HG02884 (cell line): ENCODE results near the gene ANAPC7.
"Not testable (repeated sequence)": the region's sequence is repeated elsewhere in the genome, so short reads cannot be mapped to it uniquely, and the experiment has no call there.

Source experiments
- ATAC-seq: cut with Tn5 transposase; IDR thresholded peaks from one replicate; pipeline ENCODE4 v1.9.1; 2021; ENCODE audit warnings: mild to moderate bottlenecking, moderate library complexity; ENCODE audit not compliant: unreplicated experiment

The ANAPC7 gene

DNA sequence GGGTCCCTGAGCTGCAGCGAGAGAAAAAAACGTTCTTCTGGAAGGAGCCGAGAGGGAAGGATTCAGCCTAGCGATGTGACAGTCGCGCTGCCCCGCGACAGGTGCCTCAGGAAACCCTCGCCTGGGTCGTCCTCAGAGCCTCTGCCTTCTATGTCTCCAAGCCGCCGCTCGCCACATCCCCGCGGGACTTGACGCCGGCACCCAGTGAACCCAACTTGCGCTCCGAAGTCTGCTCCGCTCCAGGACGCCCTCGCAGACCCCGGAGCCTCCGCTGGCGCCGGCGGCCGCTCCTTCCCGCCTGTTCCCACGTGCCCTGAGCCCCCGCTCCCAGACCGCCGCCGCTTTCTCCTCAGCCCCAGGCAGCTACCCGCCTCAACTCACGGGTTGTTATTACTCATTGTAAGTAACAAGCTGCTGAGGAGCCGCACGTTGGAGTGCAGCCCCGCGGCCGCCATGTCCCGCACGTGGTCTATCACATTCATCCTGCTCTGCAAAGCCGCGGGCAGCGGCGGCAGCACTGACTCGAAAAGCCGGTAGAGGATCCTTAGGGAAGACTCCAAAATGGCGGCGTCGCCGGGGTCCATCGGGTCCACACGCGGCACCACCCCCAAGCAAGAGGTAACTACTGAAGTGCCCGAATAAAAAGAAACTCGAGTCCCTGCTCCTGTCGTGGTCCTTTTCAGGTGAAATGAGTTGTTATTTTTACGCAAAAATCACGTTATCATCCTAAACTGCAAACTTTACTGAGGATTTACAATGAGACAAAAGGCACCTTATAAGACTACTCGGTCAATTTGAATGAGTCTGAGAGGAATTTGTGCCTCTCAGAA lies at the start of gene ANAPC7:
Gene ANAPC7, minus strand, starts transcription at position 563 of the 830 bp plus-strand sequence. Its CDS starts 81 bp downstream, at position 482.
- no peak for ATAC-seq

GRCh38 chr12:110451263-110451662 lies 47.8 kb upstream of the ANAPC7 start:
- no peak for ATAC-seq

- peak; percentile 87 for ATAC-seq
Observed at GRCh38 chr12:110449799-110450497, 46.4 kb upstream of the ANAPC7 start, which contains the start of gene ARPC3. TSS of gene ARPC3 (minus strand) at chr12:110450337. CDS start at chr12:110450260, 77 bp downstream.

- ATAC-seq, result no peak
Observed at GRCh38 chr12:110444455-110444854, 40.9 kb upstream of the ANAPC7 start.

DNA sequence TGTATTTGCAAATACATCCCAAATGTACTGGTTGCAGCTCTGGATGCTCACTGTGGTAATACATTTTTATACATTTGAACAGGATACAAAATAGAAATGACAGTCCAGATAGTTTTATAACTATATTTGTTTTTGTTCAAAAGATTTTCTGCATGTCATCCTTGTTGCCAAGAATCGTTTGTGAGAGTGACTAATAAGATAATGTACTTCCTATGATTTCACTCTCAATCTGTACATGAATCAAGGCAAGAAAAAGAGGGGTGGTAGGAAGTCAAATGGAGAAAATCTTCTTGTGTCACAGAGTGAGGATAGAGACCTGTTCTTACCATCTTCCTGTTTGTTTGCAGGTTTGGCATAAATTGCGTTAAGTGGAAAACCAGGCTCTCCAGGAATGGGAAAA lies 32.7 kb upstream of the ANAPC7 start:
- no peak for ATAC-seq

- ATAC-seq, result no peak
Observed at GRCh38 chr12:110431957-110432587, 28.6 kb upstream of the ANAPC7 start.

DNA sequence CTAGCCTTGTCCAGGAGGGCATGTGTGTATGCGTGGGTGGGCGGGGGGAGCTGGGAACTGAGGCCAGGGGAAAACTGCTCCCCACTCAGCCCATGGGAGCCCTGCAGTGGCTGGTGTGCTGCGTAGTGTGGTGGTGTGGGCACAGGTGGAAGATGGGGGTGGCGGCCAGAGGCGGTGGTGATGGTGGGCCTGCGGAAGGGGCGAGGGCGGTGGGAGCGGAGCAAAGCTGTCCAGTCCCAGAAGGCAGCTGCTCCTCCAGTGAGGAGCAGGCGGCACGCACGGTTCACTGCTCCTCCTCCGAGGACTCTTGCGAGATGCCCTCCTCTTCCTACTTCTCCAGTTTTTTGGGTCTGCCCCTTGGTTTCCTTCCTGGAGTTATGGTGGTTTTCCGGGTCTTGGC lies 26.2 kb upstream of the ANAPC7 start:
- not testable (repeated sequence) for ATAC-seq

- ATAC-seq, result no peak
Observed at GRCh38 chr12:110426406-110426805, 22.9 kb upstream of the ANAPC7 start.

- ATAC-seq, result no peak
Observed at GRCh38 chr12:110424237-110424636, 20.7 kb upstream of the ANAPC7 start.

DNA sequence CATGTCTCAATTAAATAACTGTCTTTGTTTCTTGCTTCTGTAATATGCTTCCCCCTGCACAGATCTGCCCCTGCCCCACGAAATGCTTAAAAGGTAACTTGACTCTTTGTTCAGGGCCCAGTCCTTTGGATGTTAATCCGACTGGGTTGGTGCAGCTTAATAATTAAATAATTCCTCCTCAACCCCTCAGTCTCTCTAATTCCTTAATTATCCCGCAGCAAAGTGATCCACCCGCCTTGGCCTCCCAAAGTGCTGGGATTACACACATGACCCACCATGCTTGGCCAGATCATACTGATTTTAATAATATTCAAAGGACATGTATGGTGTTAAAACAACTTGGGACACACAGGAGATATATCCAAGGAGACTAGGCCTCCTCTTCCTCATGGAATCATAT lies 18.2 kb upstream of the ANAPC7 start:
- no peak for ATAC-seq

DNA sequence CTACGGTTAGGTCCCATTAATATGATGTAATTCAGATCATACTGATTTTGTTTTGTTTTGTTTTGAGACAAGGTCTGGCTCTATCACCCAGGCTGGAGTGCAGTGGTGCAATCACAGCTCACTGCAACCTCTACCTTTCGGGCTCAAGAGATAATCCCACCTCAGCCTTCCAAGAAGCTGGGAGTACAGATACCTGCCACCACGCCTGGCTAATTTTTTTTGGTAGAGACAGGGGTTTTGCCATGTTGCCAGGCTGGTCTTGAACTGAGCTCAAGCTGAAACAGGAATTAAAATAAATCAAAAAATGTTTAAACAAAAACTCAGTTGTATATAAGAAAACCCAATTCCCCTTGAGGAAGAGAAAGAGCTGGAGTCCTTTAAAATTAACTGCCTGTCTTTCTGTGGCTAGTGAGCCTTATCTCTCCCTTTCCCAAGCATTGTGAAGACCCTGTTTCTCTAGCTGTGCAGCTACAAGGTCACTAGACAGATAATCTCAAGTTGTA lies 17.7 kb upstream of the ANAPC7 start:
- ATAC-seq, result no peak

GRCh38 chr12:110420644-110421043 lies 17.1 kb upstream of the ANAPC7 start:
- not testable (repeated sequence) for ATAC-seq

- not testable (repeated sequence) for ATAC-seq
Observed at GRCh38 chr12:110417113-110417512, 13.6 kb upstream of the ANAPC7 start.

DNA sequence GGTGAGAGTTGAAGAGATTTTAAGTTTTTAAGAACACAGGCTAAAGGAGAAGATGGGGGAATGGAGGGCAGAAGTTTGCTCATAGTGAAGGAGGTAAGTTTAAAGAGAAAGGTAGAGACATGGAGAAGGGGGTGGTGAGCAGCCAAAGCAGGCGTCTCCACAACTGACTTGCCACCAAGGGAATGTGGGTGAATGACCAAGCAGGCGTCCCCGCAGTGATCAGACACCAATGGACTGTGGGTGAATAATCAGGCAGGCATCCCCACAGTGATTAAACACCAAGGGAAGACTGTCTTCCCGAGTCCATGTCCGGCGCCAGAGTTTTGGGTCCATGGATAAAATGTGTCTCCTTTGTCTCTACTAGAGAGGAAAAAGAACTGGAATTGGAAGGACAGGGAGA lies 6.6 kb upstream of the ANAPC7 start:
- not testable (repeated sequence) for ATAC-seq

- ATAC-seq, result not testable (repeated sequence)
Observed at GRCh38 chr12:110405126-110405662, 1.7 kb upstream of the ANAPC7 start.

DNA sequence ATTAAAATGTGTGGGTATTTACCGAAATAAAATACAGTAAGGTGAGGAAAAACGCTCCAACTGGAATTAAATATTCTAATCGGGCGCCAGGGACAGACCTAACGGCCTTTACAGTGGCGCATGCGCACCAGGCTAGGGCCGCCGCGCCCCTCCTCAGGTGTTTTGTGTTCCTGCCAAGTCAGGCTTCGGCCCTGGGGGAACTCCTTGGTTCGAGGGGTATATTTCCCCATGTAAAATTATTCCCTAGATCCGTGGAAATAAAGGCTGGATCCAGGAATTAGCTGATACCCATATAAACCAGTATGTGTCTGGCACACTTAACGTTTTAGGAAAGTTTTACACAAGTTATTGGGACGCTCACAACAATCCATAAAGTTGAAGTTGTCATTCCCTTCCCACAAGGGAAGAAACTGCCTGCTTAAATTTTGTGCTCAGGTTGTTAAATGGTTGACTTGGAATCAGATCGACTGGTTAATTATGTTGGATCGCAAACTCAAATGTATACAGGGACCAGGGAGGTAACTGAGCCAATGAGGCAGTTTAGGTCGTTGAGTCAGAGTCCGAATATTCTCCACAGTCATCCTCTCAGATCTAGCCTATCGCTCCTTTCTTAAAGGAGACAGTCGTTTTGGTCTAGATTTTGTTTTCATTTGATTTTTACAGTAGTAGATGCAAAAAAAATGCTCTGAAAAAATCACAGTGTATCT lies 621 bp upstream of the ANAPC7 start:
- ATAC-seq, result no peak

- ATAC-seq, result no peak
Observed at GRCh38 chr12:110382683-110383082, 20.8 kb downstream of the ANAPC7 start.

DNA sequence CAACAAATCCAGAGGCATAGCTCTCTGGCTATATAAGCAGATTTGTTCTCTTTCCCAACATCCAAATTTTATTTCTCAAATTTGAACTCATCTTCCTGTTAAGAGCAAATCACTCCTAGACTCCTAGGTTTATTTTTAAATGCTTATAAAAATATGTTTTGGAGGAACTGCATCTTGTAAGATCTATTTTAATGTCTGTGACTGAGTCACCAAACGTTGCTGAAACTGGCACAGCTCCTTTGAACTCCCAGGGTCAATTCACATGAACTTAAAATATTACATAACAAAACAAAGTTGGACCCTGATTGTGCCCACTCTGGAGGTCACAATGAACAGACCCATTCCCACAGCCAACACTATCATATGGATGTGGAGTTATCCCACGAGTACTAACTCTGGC lies 23.9 kb downstream of the ANAPC7 start:
- no peak for ATAC-seq

DNA sequence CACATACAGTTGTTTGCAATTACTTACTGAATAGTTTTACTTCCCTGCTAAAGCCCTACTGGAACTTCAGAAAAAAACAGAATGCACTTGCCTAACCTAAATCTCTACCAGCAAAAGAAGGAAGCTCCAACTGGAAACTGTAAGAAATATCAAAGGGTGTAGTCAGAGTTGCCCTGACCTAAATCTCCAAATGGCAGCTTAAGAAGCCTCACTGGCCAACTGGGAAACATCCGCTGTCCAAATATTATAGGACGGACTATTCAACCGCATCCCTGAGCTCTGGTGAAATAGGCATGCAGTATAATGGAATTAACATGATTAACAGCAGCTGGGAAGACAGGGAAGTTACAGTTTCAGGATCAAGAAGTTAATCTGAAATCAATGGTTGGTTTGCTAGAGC lies 24.3 kb downstream of the ANAPC7 start:
- ATAC-seq, result no peak

DNA sequence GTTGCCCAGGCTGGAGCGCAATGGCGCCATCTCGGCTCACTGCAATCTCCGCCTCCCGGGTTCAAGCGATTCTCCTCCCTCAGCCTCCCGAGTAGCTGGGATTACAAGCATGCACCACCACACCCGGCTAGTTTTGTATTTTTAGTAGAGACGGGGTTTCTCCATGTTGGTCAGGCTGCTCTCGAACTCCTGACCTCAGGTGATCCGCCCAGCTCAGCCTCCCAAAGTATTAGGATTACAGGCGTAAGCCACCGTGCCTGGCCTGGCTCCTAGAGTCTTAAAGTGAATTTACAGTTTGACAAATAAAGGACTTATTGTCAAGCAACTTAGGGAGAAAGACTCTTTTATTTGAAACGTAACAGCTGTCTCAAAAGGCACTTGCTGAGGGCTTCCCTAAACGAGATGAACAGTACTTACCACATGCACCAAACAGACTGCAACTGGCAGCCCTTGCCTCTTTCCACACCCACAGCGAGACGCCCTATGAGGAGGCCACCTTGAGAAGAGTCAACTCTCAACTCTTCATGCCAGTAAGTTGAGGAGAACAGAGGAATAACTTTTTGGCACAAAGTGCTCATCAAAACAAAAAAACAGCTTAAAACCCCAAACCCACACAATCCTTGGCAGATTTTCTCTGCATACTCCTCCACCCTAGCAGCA lies 25.2 kb downstream of the ANAPC7 start:
- ATAC-seq, result not testable (repeated sequence)
